ENCODE data around the gene CNTNAP1. TPM values are rescaled to one million over a fixed set of nuclear protein-coding genes. Genes with fewer than 3 reads are reported as not detected.

Gene CNTNAP1
- polyA plus RNA-seq, 1 experiment: 90.6 TPM

- no peak for DNase-seq (ENCODE audit: low read depth)
- Histone ChIP-seq H3K4me3 (ENCODE audit: low read depth, low read length) (no peak overlapping the region), H3K27me3 (ENCODE audit: control insufficient read depth, insufficient read depth, low read length) (no peaks in the 10 kb centered on the region), H3K36me3 (ENCODE audit: control insufficient read depth, insufficient read depth, low read length) (no peaks in the 10 kb centered on the region)
- ChIA-PET CTCF (no interaction called here), POLR2A (no interaction called here)
- TF ChIP-seq CTCF (IDR thresholded peaks at IDR 0.05; ENCODE audit: insufficient read depth, low read depth, low read length): no peak
Measured at GRCh38 chr17:42647778-42648177, 34.6 kb upstream of the CNTNAP1 start.

- CTCF ChIA-PET: interaction anchor here (0.7 kb wide), 1 partner anchor 28 kb away, joined by 3 read pairs; no protein-coding TSS in a partner anchor
Measured at GRCh38 chr17:42651392-42651791, 30.9 kb upstream of the CNTNAP1 start.

GRCh38 chr17:42653179-42654124 lies 28.9 kb upstream of the CNTNAP1 start:
- H3K27me3 ChIP-seq (ENCODE audit: control insufficient read depth, insufficient read depth, low read length): no peaks in the 10 kb centered on the region
- H3K4me3 ChIP-seq (ENCODE audit: low read depth, low read length): peak overlapping the region; percentile 10
- DNase-seq (ENCODE audit: low read depth): peak; percentile 63
- POLR2A ChIA-PET: interaction anchor here (0.5 to 0.6 kb wide), 2 partner anchors 10 to 21 kb away, joined by 4 read pairs; no protein-coding TSS in a partner anchor
- CTCF ChIA-PET: interaction anchor here (1.0 to 1.3 kb wide), 3 partner anchors 10 to 30 kb away, joined by 3 read pairs; no protein-coding TSS in a partner anchor
- H3K36me3 ChIP-seq (ENCODE audit: control insufficient read depth, insufficient read depth, low read length): no peaks in the 10 kb centered on the region
- TF ChIP-seq CTCF (IDR thresholded peaks at IDR 0.05; ENCODE audit: insufficient read depth, low read depth, low read length): no peak

More at GRCh38 chr17:42651392-42651791, 30.9 kb upstream of the CNTNAP1 start:
- no peak overlapping the region for H3K4me3 ChIP-seq (ENCODE audit: low read depth, low read length)
- no peaks in the 10 kb centered on the region for H3K36me3 ChIP-seq (ENCODE audit: control insufficient read depth, insufficient read depth, low read length)
- POLR2A ChIA-PET: no interaction called here
- no peak for DNase-seq (ENCODE audit: low read depth)
- no peaks in the 10 kb centered on the region for H3K27me3 ChIP-seq (ENCODE audit: control insufficient read depth, insufficient read depth, low read length)
- TF ChIP-seq CTCF (IDR thresholded peaks at IDR 0.05; ENCODE audit: insufficient read depth, low read depth, low read length): no peak

- ChIA-PET POLR2A (no interaction called here), CTCF (no interaction called here)
- Histone ChIP-seq H3K27me3 (ENCODE audit: control insufficient read depth, insufficient read depth, low read length) (no peaks in the 10 kb centered on the region), H3K36me3 (ENCODE audit: control insufficient read depth, insufficient read depth, low read length) (no peaks in the 10 kb centered on the region), H3K4me3 (ENCODE audit: low read depth, low read length) (no peak overlapping the region)
- no peak for TF ChIP-seq CTCF (IDR thresholded peaks at IDR 0.05; ENCODE audit: insufficient read depth, low read depth, low read length)
- peak; percentile 31 for DNase-seq (ENCODE audit: low read depth)
Measured at GRCh38 chr17:42655528-42655927, 26.8 kb upstream of the CNTNAP1 start.

- ChIA-PET CTCF (interaction anchor here (0.6 to 1.4 kb wide), 3 partner anchors 19 to 436 kb away, joined by 3 to 5 read pairs (median 4); partner anchors contain the start of gene PLEKHH3), POLR2A (no interaction called here)
- no peaks in the 10 kb centered on the region for H3K27me3 ChIP-seq (ENCODE audit: control insufficient read depth, insufficient read depth, low read length)
- TF ChIP-seq CTCF (IDR thresholded peaks at IDR 0.05; ENCODE audit: insufficient read depth, low read depth, low read length): no peak
- no peaks in the 10 kb centered on the region for H3K36me3 ChIP-seq (ENCODE audit: control insufficient read depth, insufficient read depth, low read length)
- no peak for DNase-seq (ENCODE audit: low read depth)
- H3K4me3 ChIP-seq (ENCODE audit: low read depth, low read length): no peak overlapping the region
Measured at GRCh38 chr17:42657824-42658588, 24.3 kb upstream of the CNTNAP1 start.
